Mesenchymal stem cell (in vitro differentiated cells and primary cell): ENCODE measurements around the gene MYO3A.
"Not testable (repeated sequence)": the region's sequence is repeated elsewhere in the genome, so short reads cannot be mapped to it uniquely, and the experiment has no call there.

Source experiments
- DNase-seq: peaks from one replicate; pipeline ENCODE4 v3.0.0-alpha.2; 2013
- H2AFZ ChIP-seq: one replicate; pipeline ENCODE4 v1.6.1; 2013; ENCODE audit warnings: low read depth, mild to moderate bottlenecking, control low read depth, inconsistent platforms, low read length, moderate library complexity
- H2AK5ac ChIP-seq: 2 replicates; pipeline ENCODE4 v1.6.1; 2013; ENCODE audit warnings: low read length, moderate library complexity, mild to moderate bottlenecking, inconsistent platforms; ENCODE audit not compliant: severe bottlenecking
- H2BK120ac ChIP-seq: one replicate; pipeline ENCODE4 v1.6.1; 2013; ENCODE audit warnings: low read depth, mild to moderate bottlenecking, inconsistent platforms, low read length, moderate library complexity
- H2BK12ac ChIP-seq, 2 experiments: one replicate each; pipeline ENCODE4 v1.6.1; 2013; ENCODE audit warnings: inconsistent platforms in 2 of 2, low read length in 2 of 2, mild to moderate bottlenecking in 2 of 2, moderate library complexity in 2 of 2, control low read depth in 1 of 2
- H2BK15ac ChIP-seq: one replicate; pipeline ENCODE4 v1.6.1; 2013; ENCODE audit warnings: mild to moderate bottlenecking, low read depth, inconsistent platforms; ENCODE audit not compliant: poor library complexity, severe bottlenecking
- H2BK5ac ChIP-seq: 2 replicates; pipeline ENCODE4 v1.6.1; 2013; ENCODE audit warnings: low read depth, mild to moderate bottlenecking, low read length, control low read depth, inconsistent platforms; ENCODE audit not compliant: poor library complexity, severe bottlenecking
- H3K14ac ChIP-seq, 2 experiments: one replicate each; pipeline ENCODE4 v1.6.1; 2013; ENCODE audit warnings: inconsistent platforms in 2 of 2, low read length in 2 of 2, control low read depth in 1 of 2, mild to moderate bottlenecking in 1 of 2, moderate library complexity in 1 of 2
- H3K18ac ChIP-seq, 2 experiments: one replicate each; pipeline ENCODE4 v1.6.1; 2013; ENCODE audit warnings: inconsistent platforms in 2 of 2, low read length in 2 of 2, control low read depth in 1 of 2, low read depth in 1 of 2, mild to moderate bottlenecking in 1 of 2
- H3K23ac ChIP-seq, 2 experiments: one replicate each; pipeline ENCODE4 v1.6.1; 2013; ENCODE audit warnings: inconsistent platforms in 2 of 2, low read length in 2 of 2, mild to moderate bottlenecking in 2 of 2, moderate library complexity in 2 of 2, control low read depth in 1 of 2
- H3K27ac ChIP-seq: 2 replicates; pipeline ENCODE4 v1.5.1; 2013; ENCODE audit warnings: mild to moderate bottlenecking, moderate library complexity, low read length, control low read depth, inconsistent platforms; ENCODE audit not compliant: poor library complexity, severe bottlenecking
- H3K27me3 ChIP-seq, 2 experiments: 2 replicates each; pipeline versions ENCODE4 v1.6.1 to v1.7.0; 2013; ENCODE audit warnings: low read length in 2 of 2, mild to moderate bottlenecking in 2 of 2, moderate library complexity in 2 of 2, control low read depth in 1 of 2, inconsistent platforms in 1 of 2; ENCODE audit not compliant: control insufficient read depth in 1 of 2, insufficient read depth in 1 of 2
- H3K36me3 ChIP-seq, 2 experiments: 2 replicates each; pipeline versions ENCODE4 v1.6.1 to v1.7.0; 2013; ENCODE audit warnings: low read length in 2 of 2, control low read depth in 1 of 2, inconsistent platforms in 1 of 2, low read depth in 1 of 2, mild to moderate bottlenecking in 1 of 2; ENCODE audit not compliant: insufficient read depth in 2 of 2, control insufficient read depth in 1 of 2
- H3K4ac ChIP-seq, 2 experiments: one replicate each; pipeline ENCODE4 v1.6.1; 2013; ENCODE audit warnings: inconsistent platforms in 2 of 2, low read length in 2 of 2, mild to moderate bottlenecking in 2 of 2, moderate library complexity in 2 of 2, control low read depth in 1 of 2, low read depth in 1 of 2
- H3K4me1 ChIP-seq: 2 replicates; pipeline ENCODE4 v1.6.1; 2013; ENCODE audit warnings: low read depth, low read length, control low read depth; ENCODE audit not compliant: control insufficient read depth, insufficient read depth
- H3K4me2 ChIP-seq: 2 replicates; pipeline ENCODE4 v1.6.1; 2013; ENCODE audit warnings: low read length, mild to moderate bottlenecking, inconsistent platforms; ENCODE audit not compliant: poor library complexity, severe bottlenecking
- H3K4me3 ChIP-seq, 2 experiments: 2 replicates each; pipeline versions ENCODE4 v1.5.1 to v1.7.0; 2013; ENCODE audit warnings: low read length in 2 of 2, mild to moderate bottlenecking in 2 of 2, control low read depth in 1 of 2, low read depth in 1 of 2; ENCODE audit not compliant: insufficient read depth in 1 of 2
- H3K79me1 ChIP-seq: replicated peaks from 2 replicates; pipeline ENCODE4 v1.6.1; 2013; ENCODE audit warnings: mild to moderate bottlenecking, control low read depth, low read length, inconsistent platforms; ENCODE audit not compliant: poor library complexity, severe bottlenecking
- H3K9ac ChIP-seq: 2 replicates; pipeline ENCODE4 v1.7.0; 2013; ENCODE audit warnings: mild to moderate bottlenecking, low read length, moderate library complexity
- H3K9me3 ChIP-seq: 2 replicates; pipeline ENCODE4 v1.7.0; 2013; ENCODE audit warnings: mild to moderate bottlenecking, low read length; ENCODE audit not compliant: control insufficient read depth
- H4K8ac ChIP-seq: one replicate; pipeline ENCODE4 v1.6.1; 2013; ENCODE audit warnings: inconsistent platforms, mild to moderate bottlenecking, low read length, moderate library complexity
- H4K91ac ChIP-seq: one replicate; pipeline ENCODE4 v1.6.1; 2013; ENCODE audit warnings: mild to moderate bottlenecking, low read length, inconsistent platforms
- WGBS: methylation state at CpG from one replicate; pipeline ENCODE4 v1.1.7; 2013; ENCODE audit warnings: mixed read lengths; 5-methylcytosine and 5-hydroxymethylcytosine counted together

Gene MYO3A

DNA sequence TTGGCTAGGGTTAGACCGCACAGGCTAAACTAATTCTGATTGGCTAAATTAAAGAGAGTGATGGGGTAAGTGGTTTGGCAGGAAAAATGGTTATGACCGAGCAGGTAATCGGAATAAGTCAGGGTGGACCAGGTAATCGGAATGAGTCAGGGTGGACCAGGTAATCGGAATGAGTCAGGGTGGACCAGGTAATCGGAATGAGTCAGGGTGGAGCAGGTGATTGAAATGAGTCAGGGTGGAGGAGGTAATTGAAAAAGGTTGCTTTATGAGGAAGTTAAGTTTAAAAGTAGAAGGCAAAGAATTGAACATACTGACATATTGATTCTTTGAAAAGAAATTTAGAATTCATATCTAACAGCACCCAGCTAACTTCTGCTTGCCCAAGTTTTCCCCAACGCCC, 68.4 kb downstream of the MYO3A start:
- not testable (repeated sequence) for H4K8ac ChIP-seq, H4K91ac ChIP-seq, H3K14ac ChIP-seq, H2BK5ac ChIP-seq, H3K4ac ChIP-seq, H3K4me3 ChIP-seq, H3K27me3 ChIP-seq, H3K23ac ChIP-seq, H3K27ac ChIP-seq, H3K4me2 ChIP-seq, H2AFZ ChIP-seq, H2BK120ac ChIP-seq, DNase-seq, H3K9me3 ChIP-seq, H3K4me1 ChIP-seq, H3K79me1 ChIP-seq, H3K18ac ChIP-seq, H2AK5ac ChIP-seq, H2BK15ac ChIP-seq, H2BK12ac ChIP-seq, H3K9ac ChIP-seq, H3K36me3 ChIP-seq
- WGBS, result 90% methylated on average over 7 of the region's 7 CpGs

DNA sequence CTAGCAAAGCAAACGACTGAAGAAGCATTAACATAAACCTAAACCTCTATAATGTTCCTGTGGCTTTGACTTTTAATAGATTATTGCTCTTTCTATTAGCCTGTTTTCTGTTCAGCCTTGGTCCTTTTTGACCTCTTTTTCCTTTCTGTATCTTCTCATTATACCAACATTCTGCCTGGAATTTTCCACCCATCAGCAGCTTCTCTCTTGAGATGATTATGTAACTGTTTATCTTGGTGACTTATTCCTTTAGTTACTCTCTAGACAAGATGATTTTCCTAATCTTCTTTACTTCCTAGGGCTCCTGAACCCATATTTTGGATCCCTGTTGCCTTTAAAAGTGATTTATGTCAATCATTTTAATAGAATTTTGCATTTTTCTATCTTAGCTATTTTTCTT, 81.1 kb downstream of the MYO3A start:
- WGBS, result 14% methylated on average over 1 of the region's 1 CpG
- DNase-seq, result no peak
- Histone ChIP-seq H4K91ac (no peak overlapping the region), H3K36me3 (no peaks in the 10 kb centered on the region), H3K14ac (no peak overlapping the region), H3K4ac (no peak overlapping the region), H3K23ac (no peak overlapping the region), H3K4me3 (no peak overlapping the region), H2BK120ac (no peak overlapping the region), H3K9ac (no peak overlapping the region), H3K4me1 (no peaks in the 10 kb centered on the region), H4K8ac (no peak overlapping the region), H2AK5ac (no peak overlapping the region), H3K9me3 (peaks cover under 1% of the 10 kb centered on the region), H3K4me2 (no peak overlapping the region), H2BK15ac (no peak overlapping the region), H3K27me3 (no peaks in the 10 kb centered on the region), H3K79me1 (no peaks in the 10 kb centered on the region), H3K18ac (no peak overlapping the region), H2BK12ac (no peak overlapping the region), H3K27ac (no peak overlapping the region), H2AFZ (no peak overlapping the region), H2BK5ac (no peak overlapping the region)

DNA sequence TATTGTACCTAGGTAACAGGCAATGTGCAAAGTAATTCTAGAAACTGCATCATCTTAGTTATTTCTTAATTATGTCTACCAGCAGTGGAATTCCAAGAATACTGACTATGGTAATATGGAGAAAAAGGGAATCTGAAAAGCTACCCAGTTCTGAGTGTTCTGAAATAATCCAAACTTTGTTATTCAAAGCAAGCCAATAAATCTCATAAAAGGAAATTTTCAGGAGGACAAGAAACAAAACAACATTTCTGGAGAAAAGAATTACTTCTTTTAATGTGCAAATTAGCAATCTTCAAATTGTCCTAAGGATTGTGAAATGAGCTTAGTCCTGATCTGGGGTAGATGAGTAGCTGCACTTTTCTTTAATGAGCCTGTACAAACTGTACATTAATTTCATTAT, 88.8 kb downstream of the MYO3A start:
- H3K9me3 ChIP-seq, result no peaks in the 10 kb centered on the region
- H3K4me3 ChIP-seq, result no peak overlapping the region
- H2BK5ac ChIP-seq, result no peak overlapping the region
- no peaks in the 10 kb centered on the region for H3K36me3 ChIP-seq
- no peak overlapping the region for H3K4ac ChIP-seq
- no peak overlapping the region for H2BK120ac ChIP-seq
- no peak overlapping the region for H3K4me2 ChIP-seq
- no peak overlapping the region for H3K14ac ChIP-seq
- no peak overlapping the region for H2AFZ ChIP-seq
- H3K79me1 ChIP-seq, result no peaks in the 10 kb centered on the region
- no peak overlapping the region for H4K91ac ChIP-seq
- no peak overlapping the region for H2AK5ac ChIP-seq
- no peak overlapping the region for H3K18ac ChIP-seq
- H3K4me1 ChIP-seq, result no peaks in the 10 kb centered on the region
- H3K27me3 ChIP-seq, result no peaks in the 10 kb centered on the region
- no peak overlapping the region for H3K9ac ChIP-seq
- no peak overlapping the region for H4K8ac ChIP-seq
- H3K23ac ChIP-seq, result no peak overlapping the region
- no peak overlapping the region for H3K27ac ChIP-seq
- H2BK12ac ChIP-seq, result no peak overlapping the region
- no peak overlapping the region for H2BK15ac ChIP-seq
- no peak for DNase-seq

DNA sequence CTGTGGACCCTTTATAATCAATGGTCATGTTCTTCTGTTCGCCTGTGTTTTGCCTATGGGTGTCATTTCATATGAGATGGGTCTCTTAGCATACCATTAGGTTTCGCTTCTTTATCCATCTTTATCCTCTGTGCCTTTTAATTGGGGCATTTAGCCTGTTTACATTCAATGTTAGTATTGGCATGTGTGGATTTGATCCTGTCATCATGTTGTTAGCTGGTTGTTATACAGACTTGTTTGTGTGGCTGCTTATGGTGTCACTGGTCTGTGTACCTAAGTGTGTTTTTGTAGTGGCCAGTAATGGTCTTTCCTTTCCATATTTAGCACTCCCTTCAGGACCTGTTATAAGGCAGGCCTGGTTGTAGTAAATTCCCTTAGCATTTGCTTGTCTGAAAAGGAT, 90.3 kb downstream of the MYO3A start:
- H3K27me3 ChIP-seq, result no peaks in the 10 kb centered on the region
- H2BK120ac ChIP-seq, result no peak overlapping the region
- no peak overlapping the region for H3K9ac ChIP-seq
- DNase-seq, result no peak
- H3K36me3 ChIP-seq, result no peaks in the 10 kb centered on the region
- no peaks in the 10 kb centered on the region for H3K79me1 ChIP-seq
- H4K91ac ChIP-seq, result no peak overlapping the region
- H3K4me1 ChIP-seq, result no peaks in the 10 kb centered on the region
- no peak overlapping the region for H2AK5ac ChIP-seq
- H3K4me2 ChIP-seq, result no peak overlapping the region
- H3K23ac ChIP-seq, result no peak overlapping the region
- H2BK5ac ChIP-seq, result no peak overlapping the region
- no peak overlapping the region for H2BK12ac ChIP-seq
- H3K4me3 ChIP-seq, result no peak overlapping the region
- no peak overlapping the region for H2AFZ ChIP-seq
- H3K14ac ChIP-seq, result no peak overlapping the region
- H3K9me3 ChIP-seq, result no peaks in the 10 kb centered on the region
- H3K18ac ChIP-seq, result no peak overlapping the region
- H3K27ac ChIP-seq, result no peak overlapping the region
- no peak overlapping the region for H2BK15ac ChIP-seq
- no peak overlapping the region for H4K8ac ChIP-seq
- H3K4ac ChIP-seq, result no peak overlapping the region
- WGBS, result 50% methylated on average over 1 of the region's 2 CpGs
